Measurements from ENCODE around the gene METTL27.
A peak's percentile ranks its signal among the peaks of the same experiment; 100 is the strongest.
"Not testable (repeated sequence)": the region's sequence is repeated elsewhere in the genome, so short reads cannot be mapped to it uniquely, and the experiment has no call there.

Gene METTL27

DNA sequence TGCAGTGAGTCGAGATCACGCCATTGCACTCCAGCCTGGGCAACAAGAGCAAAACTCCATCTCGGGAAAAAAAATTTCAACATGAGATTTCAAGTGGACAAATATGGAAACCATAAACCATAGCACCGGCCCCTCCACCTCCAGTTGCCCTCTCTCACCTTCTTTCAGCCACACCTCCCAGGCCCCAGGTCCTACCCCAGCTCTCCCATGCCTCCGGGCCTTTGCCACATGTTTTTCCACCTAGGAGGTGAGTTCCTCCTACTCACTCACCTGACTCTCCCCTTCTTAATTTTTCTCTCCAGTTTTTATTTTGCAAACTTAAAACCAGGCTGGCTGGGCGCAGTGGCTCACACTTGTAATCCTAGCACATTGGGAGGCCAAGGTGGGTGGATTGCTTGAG, 25.2 kb downstream of the METTL27 start:
- no peak for DNase-seq

GRCh38 chr7:73815436-73815835, 26.9 kb downstream of the METTL27 start:
- no peak for DNase-seq

DNA sequence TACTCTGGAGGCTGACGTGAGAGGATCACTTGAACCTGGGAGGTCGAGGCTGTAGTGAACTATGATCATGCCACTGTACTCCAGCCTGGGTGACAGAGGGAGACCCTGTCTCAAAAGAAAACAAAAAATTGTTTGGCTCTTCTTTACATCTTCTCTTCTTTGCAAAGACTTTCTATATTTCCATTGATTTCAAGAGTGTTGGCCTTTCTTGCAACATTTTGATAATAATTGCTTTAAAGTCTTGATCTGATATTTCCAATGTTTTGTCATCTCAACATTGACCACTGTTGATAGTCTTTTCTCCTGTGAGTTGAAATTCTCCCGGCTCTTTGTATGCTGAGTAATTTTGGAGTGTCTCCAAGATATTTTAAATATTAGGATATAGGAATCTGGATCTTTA, 29.3 kb downstream of the METTL27 start:
- no peak for DNase-seq

- peak; percentile 51 for DNase-seq
Measured at GRCh38 chr7:73811760-73812168, 30.6 kb downstream of the METTL27 start.

GRCh38 chr7:73810998-73811360, 31.3 kb downstream of the METTL27 start:
- DNase-seq, result no peak

GRCh38 chr7:73809467-73809951, 32.8 kb downstream of the METTL27 start:
- DNase-seq, result no peak

GRCh38 chr7:73802459-73802858, 39.9 kb downstream of the METTL27 start:
- DNase-seq, result no peak

GRCh38 chr7:73801577-73801976, 40.7 kb downstream of the METTL27 start:
- DNase-seq, result no peak

DNA sequence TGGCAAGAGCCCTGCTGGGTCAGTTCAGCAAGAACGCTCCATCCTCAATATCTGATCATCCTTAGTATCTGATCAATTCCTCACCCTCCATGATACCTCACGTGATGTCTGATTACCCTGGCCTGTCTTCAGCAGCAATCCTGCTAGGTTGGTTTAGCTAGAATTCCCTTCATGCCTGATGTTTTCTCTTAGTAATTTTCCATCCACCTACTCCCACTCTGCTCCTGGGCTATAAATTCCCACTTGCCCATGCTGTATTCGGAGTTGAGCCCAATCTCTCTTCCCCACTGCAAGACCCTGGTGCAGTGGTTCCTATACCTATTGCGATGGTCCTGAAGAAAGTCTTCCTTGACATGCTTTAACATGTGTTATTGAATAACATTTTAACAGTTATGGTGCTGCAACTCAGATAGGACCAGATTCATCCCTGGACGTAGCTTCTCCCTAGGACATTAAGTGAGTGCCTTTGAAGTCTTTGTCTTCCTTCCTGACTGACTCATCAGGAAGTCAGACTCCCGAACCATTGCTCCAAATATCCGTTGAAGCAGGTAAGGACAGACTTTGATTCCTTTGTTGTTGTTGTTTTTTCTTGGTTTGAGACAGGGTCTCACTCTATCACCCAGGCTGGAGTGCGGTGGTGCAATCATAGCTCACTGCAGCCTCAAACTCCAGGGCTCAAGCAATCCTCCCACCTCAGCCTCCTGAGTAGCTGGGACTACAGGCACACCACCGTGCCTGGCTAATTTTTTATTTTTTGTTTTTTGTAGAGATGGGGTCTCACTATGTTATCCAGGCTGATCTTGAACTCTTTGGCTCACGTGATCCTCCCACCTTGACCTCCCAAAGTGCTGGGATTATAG, 42.8 kb downstream of the METTL27 start:
- no peak for DNase-seq

- DNase-seq, result not testable (repeated sequence)
Measured at GRCh38 chr7:73797176-73797575, 45.1 kb downstream of the METTL27 start.

GRCh38 chr7:73796656-73797055, 45.7 kb downstream of the METTL27 start:
- DNase-seq, result not testable (repeated sequence)

GRCh38 chr7:73795188-73795587, 47.1 kb downstream of the METTL27 start:
- not testable (repeated sequence) for DNase-seq

- DNase-seq, result not testable (repeated sequence)
Measured at GRCh38 chr7:73791170-73791690, 51.1 kb downstream of the METTL27 start.

GRCh38 chr7:73789051-73789450, 53.3 kb downstream of the METTL27 start:
- DNase-seq, result no peak

DNA sequence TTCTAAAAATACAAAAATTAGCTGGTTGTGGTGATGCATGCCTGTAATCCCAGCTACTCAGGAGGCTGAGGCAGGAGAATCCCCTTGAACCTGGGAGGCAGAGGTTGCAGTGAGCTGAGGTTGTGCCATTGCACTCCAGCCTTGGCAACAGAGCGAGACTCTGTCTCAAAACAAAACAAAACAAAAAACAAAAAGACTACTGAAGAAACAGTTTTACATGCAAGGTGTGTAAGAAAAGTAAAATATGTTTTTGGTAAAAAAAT, 54.6 kb downstream of the METTL27 start:
- DNase-seq, result not testable (repeated sequence)

DNA sequence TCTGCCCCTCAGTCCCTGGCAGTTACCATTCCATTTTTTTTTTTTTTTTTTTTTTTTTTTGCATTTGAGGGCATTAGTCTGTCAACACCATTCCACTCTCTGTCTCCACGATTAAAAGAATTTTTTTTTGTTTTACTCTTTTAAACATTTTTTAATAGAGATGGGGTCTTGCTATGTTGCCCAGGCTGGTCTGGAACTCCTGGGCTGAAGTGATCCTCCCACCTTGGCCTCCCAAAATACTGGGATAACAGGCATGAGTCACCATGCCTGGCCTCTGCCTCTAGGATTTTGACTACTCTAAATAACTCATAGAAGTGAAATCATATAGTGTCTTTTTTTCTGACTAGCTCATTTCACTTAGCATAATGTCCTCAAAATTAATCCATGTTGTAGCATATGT, 55.7 kb downstream of the METTL27 start:
- no peak for DNase-seq
